LNCAP (cell line): ENCODE data around the gene PTPRN2.

Experiments
- CTCF ChIP-seq: fragments of 450-650 bp; IDR thresholded peaks from 2 replicates; pipeline ENCODE4 v1.5.1; 2017; ENCODE audit warnings: mild to moderate bottlenecking

Gene PTPRN2

GRCh38 chr7:158409120-158409519, 178.5 kb downstream of the PTPRN2 start:
- no peak for TF ChIP-seq CTCF

- TF ChIP-seq CTCF = no peak
Observed at GRCh38 chr7:158408318-158408920, 179.2 kb downstream of the PTPRN2 start.

- peak; percentile 65 for TF ChIP-seq CTCF
Observed at GRCh38 chr7:158407581-158408317, 179.9 kb downstream of the PTPRN2 start.

GRCh38 chr7:158406801-158407200, 180.8 kb downstream of the PTPRN2 start:
- no peak for TF ChIP-seq CTCF

- no peak for TF ChIP-seq CTCF
Observed at GRCh38 chr7:158406364-158406763, 181.3 kb downstream of the PTPRN2 start.

GRCh38 chr7:158405324-158405723, 182.3 kb downstream of the PTPRN2 start:
- no peak for TF ChIP-seq CTCF

- TF ChIP-seq CTCF = no peak
Observed at GRCh38 chr7:158404031-158404761, 183.4 kb downstream of the PTPRN2 start.
